Measurements from ENCODE around the gene TRIM26. TPM values are rescaled to one million over a fixed set of nuclear protein-coding genes. Genes with fewer than 3 reads are reported as not detected.
A peak's percentile ranks its signal among the peaks of the same experiment; 100 is the strongest.

The TRIM26 gene
- total and polyA plus RNA-seq, 8 donors = 12.1 to 25.8 (median 21.7) TPM

GRCh38 chr6:30185846-30186484 is 27.2 kb downstream of the TRIM26 start:
- no peak for FAIRE-seq
- Histone ChIP-seq H3K36me3 (peaks cover 0 to 32% (median 17%) of the 10 kb centered on the region in 3 donors), H3K9me3 (no peaks in the 10 kb centered on the region), H3K27ac (no peak overlapping the region), H3K4me1 (no peaks in the 10 kb centered on the region), H3K4me3 (no peak overlapping the region), H3K27me3 (no peaks in the 10 kb centered on the region)
- intact Hi-C loops (cut with DNase I) = no loop called here
- WGBS, 2 donors = 95 to 98% methylated on average over 18 to 20 of the region's 20 CpGs
- TF ChIP-seq CTCF (IDR thresholded peaks at IDR 0.05) = no peak
- DNase-seq = no peak
- no peak for ATAC-seq

GRCh38 chr6:30184417-30185031 is 28.7 kb downstream of the TRIM26 start:
- WGBS, 2 donors = 71 to 94% methylated on average over 5 of the region's 5 CpGs
- ATAC-seq (peak in 1 of 4 donors; percentile 17), DNase-seq (no peak), FAIRE-seq (no peak)
- no peaks in the 10 kb centered on the region for H3K9me3 ChIP-seq
- intact Hi-C loops (cut with DNase I) = no loop called here
- no peaks in the 10 kb centered on the region for H3K4me1 ChIP-seq
- no peaks in the 10 kb centered on the region for H3K27me3 ChIP-seq
- H3K36me3 ChIP-seq = peaks cover 0 to 23% (median 13%) of the 10 kb centered on the region in 3 donors
- no peak for TF ChIP-seq CTCF (IDR thresholded peaks at IDR 0.05)
- no peak overlapping the region for H3K27ac ChIP-seq
- no peak overlapping the region for H3K4me3 ChIP-seq

GRCh38 chr6:30180145-30180544 is 33.1 kb downstream of the TRIM26 start:
- no peaks in the 10 kb centered on the region for H3K9me3 ChIP-seq
- no peak for TF ChIP-seq CTCF (IDR thresholded peaks at IDR 0.05)
- intact Hi-C loops (cut with DNase I) = no loop called here
- WGBS, 2 donors = 69 to 87% methylated on average over 1 of the region's 1 CpG
- no peaks in the 10 kb centered on the region for H3K27me3 ChIP-seq
- H3K27ac ChIP-seq = no peak overlapping the region
- no peaks in the 10 kb centered on the region for H3K4me1 ChIP-seq
- H3K4me3 ChIP-seq = no peak overlapping the region
- H3K36me3 ChIP-seq = peaks cover 0 to under 1% (median 0%) of the 10 kb centered on the region in 3 donors
- DNase-seq = no peak
- FAIRE-seq = no peak
- no peak for ATAC-seq

- DNase-seq = no peak
- no peak for FAIRE-seq
- no peaks in the 10 kb centered on the region for H3K9me3 ChIP-seq
- no peak for ATAC-seq
- intact Hi-C loops (cut with DNase I) = no loop called here
- no peak for TF ChIP-seq CTCF (IDR thresholded peaks at IDR 0.05)
- WGBS, 2 donors = 0 to 67% methylated on average over 1 of the region's 1 CpG
- H3K27ac ChIP-seq = no peak overlapping the region
- no peaks in the 10 kb centered on the region for H3K27me3 ChIP-seq
- no peaks in the 10 kb centered on the region for H3K36me3 ChIP-seq
- H3K4me1 ChIP-seq = no peaks in the 10 kb centered on the region
- H3K4me3 ChIP-seq = no peak overlapping the region
Measured at GRCh38 chr6:30178837-30179236, 34.4 kb downstream of the TRIM26 start.

GRCh38 chr6:30175765-30176164 is 37.4 kb downstream of the TRIM26 start:
- Histone ChIP-seq H3K27me3 (peaks cover 0 to 10% (median under 1%) of the 10 kb centered on the region in 4 donors), H3K27ac (no peak overlapping the region), H3K4me1 (no peaks in the 10 kb centered on the region), H3K9me3 (no peaks in the 10 kb centered on the region), H3K36me3 (no peaks in the 10 kb centered on the region), H3K4me3 (no peak overlapping the region)
- no peak for FAIRE-seq
- DNase-seq = no peak
- intact Hi-C loops (cut with DNase I) = no loop called here
- no peak for ATAC-seq
- WGBS, 2 donors = 62 to 83% methylated on average over 2 of the region's 2 CpGs
- no peak for TF ChIP-seq CTCF (IDR thresholded peaks at IDR 0.05)

Data from pancreas (tissue), 10 donors.